Mesothelial cell of epicardium (in vitro differentiated cells): ENCODE measurements around the gene SOX18. TPM values are rescaled to one million over a fixed set of nuclear protein-coding genes. Genes with fewer than 3 reads are reported as not detected.

ENCODE experiments used
- DNase-seq, 2 experiments: peaks; one replicate each; pipeline ENCODE4 v3.0.0; 2021; ENCODE audit warnings: low spot score in 2 of 2; ENCODE audit not compliant: unreplicated experiment in 2 of 2
- H3K27ac Mint-ChIP-seq: 2 replicates; pipeline ENCODE4 v1.8.0; 2021; ENCODE audit warnings: mixed read lengths
- H3K27me3 Mint-ChIP-seq: 2 replicates; pipeline ENCODE4 v1.8.0; 2021; ENCODE audit warnings: low read depth, mixed read lengths
- H3K36me3 Mint-ChIP-seq: 2 replicates; pipeline ENCODE4 v1.8.0; 2021; ENCODE audit warnings: mixed read lengths
- H3K4me1 Mint-ChIP-seq: 2 replicates; pipeline ENCODE4 v1.8.0; 2021; ENCODE audit warnings: mixed read lengths
- H3K4me3 Mint-ChIP-seq: 2 replicates; pipeline ENCODE4 v1.8.0; 2021; ENCODE audit warnings: mild to moderate bottlenecking, moderate library complexity, mixed read lengths
- H3K9me3 Mint-ChIP-seq: 2 replicates; pipeline ENCODE4 v1.8.0; 2021; ENCODE audit warnings: mixed read lengths
- total RNA-seq: library from RNA; stranded (reverse); gene quantifications from 3 replicates; pipeline ENCODE4 v1.2.1, GENCODE V29; 2021
- TF ChIP-seq, protein P1 (sequence below): fragments of 200-600 bp; sonication (generic); IDR thresholded peaks from one replicate; pipeline ENCODE4 v1.5.0; 2021; ENCODE audit warnings: antibody characterized with exemption; ENCODE audit not compliant: unreplicated experiment

The SOX18 gene
- total RNA-seq, 1 donor from 2014 or later: 0.34 TPM

DNA sequence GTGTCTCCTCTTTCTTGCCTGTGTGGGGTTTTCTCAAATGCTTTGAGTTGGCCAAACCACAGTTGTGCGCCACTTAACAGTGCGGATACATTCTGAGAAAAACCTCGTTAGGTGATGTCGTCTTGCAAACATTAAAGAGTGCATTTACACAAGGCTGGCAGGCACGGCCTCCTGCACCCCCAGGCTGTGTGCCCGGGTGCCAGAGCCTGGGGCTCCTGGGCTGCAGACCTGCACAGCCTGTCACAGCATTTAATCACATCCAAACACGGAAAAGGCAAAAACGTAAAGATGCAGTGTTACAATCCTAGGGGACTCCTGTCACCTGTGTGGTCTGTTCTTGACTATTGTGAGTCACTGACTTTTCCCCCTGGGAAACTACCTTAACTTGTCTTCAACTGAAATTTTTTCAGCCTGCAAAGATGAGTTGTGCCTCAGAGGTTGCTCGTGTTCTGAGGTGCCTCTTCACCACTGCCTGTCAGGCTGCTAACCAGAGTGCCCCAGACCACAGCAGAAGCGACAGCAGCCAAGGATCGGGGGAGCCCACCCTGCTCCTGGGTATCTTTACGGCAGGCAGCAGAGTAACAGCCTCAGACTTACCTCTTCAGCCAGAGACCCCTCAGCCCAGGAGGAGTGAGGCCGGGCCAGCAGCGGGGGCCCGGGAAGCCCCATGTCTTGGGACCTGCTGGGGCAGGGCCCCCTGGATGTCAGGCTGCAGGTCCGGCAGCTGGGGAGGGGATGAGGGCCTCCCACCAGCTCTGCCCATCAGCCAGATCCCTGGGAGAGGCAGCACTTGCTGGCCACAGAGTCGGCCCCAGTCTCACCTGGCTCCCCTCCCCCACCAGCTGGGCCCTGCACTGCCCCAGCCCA is 14.1 kb downstream of the SOX18 start:
- Mint-ChIP-seq H3K9me3 (no peaks in the 10 kb centered on the region), H3K27me3 (peaks cover 30% of the 10 kb centered on the region), H3K4me3 (no peak overlapping the region), H3K27ac (no peak overlapping the region), H3K4me1 (peaks cover 8% of the 10 kb centered on the region), H3K36me3 (peaks cover 8% of the 10 kb centered on the region)
- no peak for DNase-seq
- TF ChIP-seq, protein P1, sequence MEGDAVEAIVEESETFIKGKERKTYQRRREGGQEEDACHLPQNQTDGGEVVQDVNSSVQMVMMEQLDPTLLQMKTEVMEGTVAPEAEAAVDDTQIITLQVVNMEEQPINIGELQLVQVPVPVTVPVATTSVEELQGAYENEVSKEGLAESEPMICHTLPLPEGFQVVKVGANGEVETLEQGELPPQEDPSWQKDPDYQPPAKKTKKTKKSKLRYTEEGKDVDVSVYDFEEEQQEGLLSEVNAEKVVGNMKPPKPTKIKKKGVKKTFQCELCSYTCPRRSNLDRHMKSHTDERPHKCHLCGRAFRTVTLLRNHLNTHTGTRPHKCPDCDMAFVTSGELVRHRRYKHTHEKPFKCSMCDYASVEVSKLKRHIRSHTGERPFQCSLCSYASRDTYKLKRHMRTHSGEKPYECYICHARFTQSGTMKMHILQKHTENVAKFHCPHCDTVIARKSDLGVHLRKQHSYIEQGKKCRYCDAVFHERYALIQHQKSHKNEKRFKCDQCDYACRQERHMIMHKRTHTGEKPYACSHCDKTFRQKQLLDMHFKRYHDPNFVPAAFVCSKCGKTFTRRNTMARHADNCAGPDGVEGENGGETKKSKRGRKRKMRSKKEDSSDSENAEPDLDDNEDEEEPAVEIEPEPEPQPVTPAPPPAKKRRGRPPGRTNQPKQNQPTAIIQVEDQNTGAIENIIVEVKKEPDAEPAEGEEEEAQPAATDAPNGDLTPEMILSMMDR: no peak

DNA sequence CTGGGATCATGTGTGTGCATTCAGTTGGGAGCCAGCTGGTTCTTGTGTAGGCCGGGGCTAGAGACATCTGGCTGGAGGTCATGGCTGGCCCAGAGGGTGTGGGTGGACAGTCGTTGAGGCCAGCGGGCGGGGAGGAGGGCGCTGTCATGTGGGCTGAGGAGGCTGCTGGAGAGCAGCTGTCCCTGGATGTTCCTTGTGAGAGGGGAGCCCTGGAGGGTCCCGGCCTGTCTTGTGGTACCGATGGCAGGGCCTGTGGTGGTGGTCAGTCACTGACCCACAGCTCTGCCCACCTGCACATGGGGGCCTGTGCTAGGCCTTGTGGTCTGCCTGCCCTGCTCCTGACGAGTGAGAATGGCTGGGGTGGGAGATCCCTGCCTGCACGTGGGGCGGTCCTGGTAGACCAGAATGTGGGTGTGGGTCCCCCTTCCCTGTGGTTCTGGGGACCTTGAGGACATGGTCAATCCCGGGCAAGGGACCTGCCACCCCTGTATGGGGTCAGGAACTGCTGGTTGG is 15.4 kb downstream of the SOX18 start:
- H3K27me3 Mint-ChIP-seq: peaks cover 18% of the 10 kb centered on the region
- H3K27ac Mint-ChIP-seq: no peak overlapping the region
- no peak for DNase-seq
- peaks cover 11% of the 10 kb centered on the region for H3K36me3 Mint-ChIP-seq
- no peaks in the 10 kb centered on the region for H3K9me3 Mint-ChIP-seq
- peaks cover 2% of the 10 kb centered on the region for H3K4me1 Mint-ChIP-seq
- TF ChIP-seq, protein P1: no peak
- H3K4me3 Mint-ChIP-seq: no peak overlapping the region

DNA sequence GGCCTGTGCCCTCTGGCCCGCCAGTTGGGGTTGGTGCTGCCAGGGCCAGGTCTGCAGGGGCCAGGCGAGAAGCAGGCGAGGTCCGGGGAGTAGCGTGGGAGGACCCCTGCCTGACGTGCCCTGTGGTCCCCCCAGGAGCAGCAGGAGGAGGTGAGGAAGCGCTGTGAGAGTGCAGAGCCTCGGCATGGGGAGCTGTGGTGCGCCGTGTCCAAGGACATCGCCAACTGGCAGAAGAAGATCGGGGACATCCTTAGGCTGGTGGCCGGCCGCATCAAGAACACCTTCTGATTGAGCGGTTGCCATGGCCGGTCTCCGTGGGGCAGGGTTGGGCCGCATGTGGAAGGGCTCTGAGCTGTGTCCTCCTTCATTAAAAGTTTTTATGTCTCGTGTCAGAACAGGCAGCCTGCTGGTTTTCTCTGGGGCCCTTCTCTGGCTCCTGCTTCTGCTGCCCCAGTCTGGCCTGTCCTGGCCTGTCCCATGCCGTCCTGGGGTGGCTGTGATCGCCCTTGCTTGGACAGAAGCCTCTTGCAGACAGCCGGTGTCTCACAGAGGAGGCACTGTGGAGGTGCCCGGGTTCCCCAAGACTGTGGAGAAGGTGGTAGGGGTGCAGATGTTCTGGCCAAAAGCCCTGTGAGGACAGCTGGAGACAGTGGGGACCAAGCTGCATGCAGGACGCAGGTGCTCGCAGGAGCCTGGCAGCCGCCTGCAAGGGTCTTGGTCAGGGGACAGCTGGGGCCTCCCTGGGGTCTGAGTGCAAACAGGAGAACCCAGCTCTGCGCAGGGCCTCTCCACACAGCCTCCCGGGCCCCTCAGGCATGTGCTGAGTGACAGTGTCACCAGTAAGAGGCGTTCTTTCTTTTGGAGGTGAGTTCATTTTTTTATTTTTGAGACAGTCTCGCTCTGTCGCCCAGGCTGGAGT is 16.5 kb downstream of the SOX18 start:
- Mint-ChIP-seq H3K4me1 (peaks cover 2% of the 10 kb centered on the region), H3K27ac (no peak overlapping the region), H3K4me3 (no peak overlapping the region), H3K36me3 (peaks cover 15% of the 10 kb centered on the region), H3K27me3 (peaks cover 17% of the 10 kb centered on the region), H3K9me3 (no peaks in the 10 kb centered on the region)
- DNase-seq: no peak
- TF ChIP-seq, protein P1: no peak

DNA sequence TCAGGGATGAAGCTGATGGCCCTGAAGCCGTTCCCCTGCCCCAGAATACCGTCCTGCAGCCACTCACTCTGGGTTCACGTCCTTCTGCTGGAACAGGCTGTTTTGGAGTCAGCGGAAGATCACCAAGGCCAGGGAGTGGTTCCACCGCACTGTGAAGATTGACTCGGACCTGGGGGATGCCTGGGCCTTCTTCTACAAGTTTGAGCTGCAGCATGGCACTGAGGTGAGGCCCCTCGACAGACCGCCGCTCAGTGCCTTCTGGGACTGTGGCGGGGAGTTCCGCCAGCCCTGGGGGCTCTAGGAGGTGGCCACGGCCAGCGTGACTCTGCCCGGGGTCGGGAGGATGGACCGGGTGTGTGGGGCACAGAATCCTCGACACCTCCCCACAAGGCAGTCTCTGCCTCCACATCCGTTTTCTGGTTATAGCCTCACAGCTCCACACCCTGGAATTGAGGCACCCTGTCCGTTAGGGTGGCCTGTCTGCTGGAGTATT is 17.6 kb downstream of the SOX18 start:
- peaks cover 19% of the 10 kb centered on the region for H3K36me3 Mint-ChIP-seq
- no peak overlapping the region for H3K4me3 Mint-ChIP-seq
- DNase-seq: no peak
- peaks cover 6% of the 10 kb centered on the region for H3K27me3 Mint-ChIP-seq
- H3K4me1 Mint-ChIP-seq: no peaks in the 10 kb centered on the region
- H3K27ac Mint-ChIP-seq: no peak overlapping the region
- no peaks in the 10 kb centered on the region for H3K9me3 Mint-ChIP-seq
- TF ChIP-seq, protein P1: no peak

DNA sequence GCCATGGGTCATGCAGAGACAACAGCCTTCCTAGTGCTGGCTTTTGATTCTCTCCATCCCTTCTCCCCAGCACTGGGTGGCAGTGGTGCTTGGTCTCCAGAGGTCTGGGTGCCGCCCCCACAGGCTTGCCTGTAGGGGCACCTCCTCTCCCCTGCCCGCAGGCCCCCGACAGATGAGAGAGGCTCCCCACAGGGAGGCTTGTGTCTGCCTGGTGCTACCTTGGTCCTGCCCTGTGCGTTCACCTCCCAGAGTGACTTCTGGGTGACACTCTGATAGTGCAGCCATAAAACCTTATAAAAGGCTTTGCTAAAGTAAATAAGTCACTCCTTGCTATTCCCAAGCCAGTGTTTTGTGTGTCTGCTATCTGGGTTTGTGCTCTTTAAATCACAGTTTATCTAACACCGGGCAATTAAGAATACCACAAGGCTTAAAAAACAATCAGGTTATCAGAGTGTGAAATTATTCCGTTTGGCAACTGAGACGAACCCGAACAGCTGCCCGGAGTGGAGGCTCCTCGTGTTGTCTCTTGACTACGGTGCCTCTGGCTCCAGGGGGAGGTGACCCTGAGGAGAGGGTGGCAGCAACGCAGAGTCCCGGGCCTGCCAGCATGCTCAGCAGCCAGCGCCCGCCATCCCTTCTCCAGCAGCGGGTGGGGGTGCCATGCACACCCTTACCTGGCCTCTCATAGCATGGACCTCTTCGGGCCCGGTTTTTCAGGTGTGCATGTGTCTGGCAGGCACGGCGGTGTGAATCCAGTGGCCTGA is 18.9 kb downstream of the SOX18 start:
- Mint-ChIP-seq H3K36me3 (peaks cover 25% of the 10 kb centered on the region), H3K4me1 (no peaks in the 10 kb centered on the region), H3K9me3 (no peaks in the 10 kb centered on the region), H3K4me3 (no peak overlapping the region), H3K27ac (no peak overlapping the region), H3K27me3 (no peaks in the 10 kb centered on the region)
- DNase-seq: no peak
- TF ChIP-seq, protein P1: no peak
